T-helper 22 cell (primary cell): ENCODE measurements around the gene TFDP2.

Experiments
- DNase-seq: peaks from one replicate; pipeline ENCODE4 v3.0.0-alpha.2; 2020; ENCODE audit warnings: low read depth

TFDP2 gene

GRCh38 chr3:141963301-141963700 lies 186.0 kb downstream of the TFDP2 start:
- DNase-seq, result no peak

- DNase-seq, result no peak
Measured at GRCh38 chr3:141960731-141961130, 188.6 kb downstream of the TFDP2 start.

- DNase-seq, result no peak
Measured at GRCh38 chr3:141959589-141960554, 189.5 kb downstream of the TFDP2 start.

DNA sequence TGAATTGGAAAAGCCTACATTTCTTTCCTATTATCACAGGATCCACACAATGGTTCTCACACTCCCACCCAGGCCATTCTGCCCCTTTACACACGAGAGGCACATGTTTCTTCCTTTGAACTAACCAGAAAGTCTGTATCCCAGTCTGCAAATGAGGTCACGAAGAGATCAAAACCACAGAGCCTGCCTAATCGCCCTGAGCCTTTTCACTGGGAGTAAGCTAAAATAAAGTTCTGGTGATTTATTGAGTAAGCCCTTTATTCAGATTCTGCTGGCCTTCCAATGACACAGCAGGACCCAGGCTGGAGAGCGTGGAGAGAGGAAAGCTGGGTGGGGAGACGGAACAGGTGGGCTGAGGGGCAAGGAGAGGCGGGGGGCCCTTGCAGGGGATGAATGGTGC lies 194.2 kb downstream of the TFDP2 start:
- DNase-seq, result no peak

DNA sequence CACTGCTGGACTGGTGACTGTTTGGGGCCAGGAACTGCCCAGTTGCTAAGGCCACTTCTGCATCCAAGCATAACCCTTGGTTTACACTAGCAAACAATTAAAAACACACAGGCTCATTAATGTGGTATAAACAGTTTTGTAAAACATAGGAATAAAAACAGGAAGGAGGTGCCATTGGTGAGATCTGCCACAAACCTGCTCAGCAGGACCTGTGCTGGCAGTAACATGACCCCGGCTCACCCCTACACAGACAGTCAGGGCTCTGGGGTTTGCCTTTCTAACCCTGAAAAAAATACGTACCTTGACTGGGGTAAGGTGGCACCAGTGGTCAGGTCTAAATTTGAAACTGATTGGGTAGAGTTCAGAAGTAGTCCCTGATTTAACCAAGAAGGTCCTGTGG lies 196.7 kb downstream of the TFDP2 start:
- DNase-seq, result no peak

- DNase-seq, result no peak
Measured at GRCh38 chr3:141950572-141951493, 198.5 kb downstream of the TFDP2 start.

DNA sequence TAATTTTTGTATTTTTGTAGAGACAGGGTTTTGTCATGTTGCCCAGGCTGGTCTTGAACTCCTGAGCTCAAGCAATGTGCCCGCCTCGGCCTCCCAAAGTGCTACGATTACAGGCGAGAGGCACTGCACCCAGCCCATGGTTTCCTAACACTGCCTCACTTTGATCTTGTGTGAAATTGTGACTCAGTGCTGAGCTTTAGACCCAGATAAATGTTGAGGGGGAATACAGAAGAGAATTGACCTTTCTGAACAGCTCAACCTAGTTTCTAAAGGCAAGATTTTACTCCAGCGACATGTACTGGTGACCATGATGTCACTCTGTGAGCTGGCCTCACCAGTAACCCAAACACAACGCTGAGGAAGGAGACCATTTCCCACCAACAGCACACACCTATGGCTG lies 199.4 kb downstream of the TFDP2 start:
- DNase-seq, result no peak

DNA sequence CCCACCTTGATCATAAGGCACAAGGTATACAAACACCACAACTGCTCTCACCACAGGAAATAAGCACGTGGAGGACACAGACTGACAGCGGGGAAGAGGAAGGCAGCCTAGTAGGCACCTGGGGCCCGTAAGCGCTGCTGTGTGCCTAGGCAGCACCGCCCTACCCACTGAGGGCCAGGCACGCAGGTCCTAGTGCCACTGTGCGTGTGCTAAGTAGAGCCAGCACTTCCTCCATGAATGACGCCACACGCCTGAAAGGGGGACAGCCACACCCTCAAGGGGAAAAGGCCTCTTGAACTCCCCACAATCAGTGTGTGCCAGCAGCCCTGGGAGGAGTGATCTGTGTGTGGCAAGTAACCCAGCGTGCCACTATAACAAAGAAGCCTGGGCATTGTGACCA lies 199.9 kb downstream of the TFDP2 start:
- DNase-seq, result no peak

DNA sequence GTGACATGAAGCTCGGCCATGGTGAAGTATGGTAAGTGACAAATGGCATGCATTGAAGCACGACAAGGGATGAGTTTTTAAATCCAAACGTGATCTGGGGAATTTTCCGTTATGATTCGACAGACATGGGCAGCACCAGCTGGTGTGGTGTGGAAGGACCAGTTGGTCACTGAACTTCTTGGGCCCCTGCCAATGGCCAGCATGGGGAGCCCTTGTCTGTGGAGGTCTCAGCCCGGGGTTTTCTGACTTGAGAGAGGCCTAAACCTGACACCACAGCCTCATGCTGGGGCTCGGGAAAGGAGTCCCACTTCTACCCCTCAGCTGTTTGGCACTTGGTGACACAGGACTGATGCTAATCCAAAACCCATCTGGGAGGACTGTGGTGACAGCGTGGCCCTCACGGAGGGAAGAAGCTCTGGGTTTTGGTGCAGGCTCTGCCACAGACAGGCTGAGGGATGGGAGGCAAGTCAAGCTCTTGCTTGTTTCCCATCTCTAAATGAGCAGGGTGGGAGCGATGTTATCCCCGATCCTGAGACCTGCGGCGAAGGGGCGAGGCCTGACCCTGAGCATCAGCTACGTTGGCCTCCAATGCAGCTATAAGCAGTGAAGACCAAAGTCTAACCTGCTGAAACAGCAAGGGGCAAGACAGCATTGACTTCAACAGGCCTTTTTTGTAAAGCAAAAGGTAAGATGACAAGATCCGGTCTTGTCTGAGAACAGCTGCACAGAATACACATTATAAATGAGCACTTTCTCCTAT lies 203.4 kb downstream of the TFDP2 start:
- DNase-seq, result no peak

DNA sequence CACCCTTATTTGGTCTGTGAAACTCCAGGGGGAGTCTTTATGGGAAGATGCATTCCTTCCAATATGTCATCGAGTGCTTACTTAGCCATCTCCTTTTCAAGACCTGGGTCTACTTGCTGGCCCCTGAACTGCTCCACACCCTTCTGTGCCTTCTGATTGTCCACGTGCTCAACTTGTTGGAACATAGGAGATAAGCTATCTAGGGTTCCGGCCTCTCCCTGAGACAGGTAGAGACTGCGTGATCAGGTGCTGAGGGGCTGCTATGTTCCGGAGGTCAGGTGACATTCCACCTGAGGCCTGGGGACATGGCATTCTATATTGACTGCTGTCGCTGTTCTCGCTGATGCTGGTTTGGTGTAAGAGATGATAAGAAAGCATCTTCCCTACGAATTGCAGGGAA lies 207.3 kb downstream of the TFDP2 start:
- no peak for DNase-seq

DNA sequence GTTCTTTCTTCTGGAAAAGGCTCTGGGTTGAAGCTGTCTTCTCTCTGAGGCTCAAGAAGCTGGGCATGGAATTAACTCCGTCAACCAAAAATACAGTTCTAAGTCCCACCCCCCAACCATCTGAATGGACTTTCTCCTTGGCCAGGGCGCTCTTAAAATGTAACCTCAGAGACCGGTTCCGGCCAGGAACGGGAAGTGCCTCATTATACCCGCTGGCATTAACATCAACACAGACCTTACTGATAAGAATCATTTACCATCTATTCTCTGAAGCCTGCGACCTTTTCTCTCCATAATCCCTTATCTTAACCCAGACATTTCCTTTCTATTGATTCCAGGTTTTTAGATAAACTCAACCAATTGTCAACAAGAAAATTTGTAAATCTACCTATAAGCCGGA lies 208.3 kb downstream of the TFDP2 start:
- DNase-seq, result no peak

GRCh38 chr3:141940194-141940776 lies 209.1 kb downstream of the TFDP2 start:
- DNase-seq, result no peak

- DNase-seq, result no peak
Measured at GRCh38 chr3:141939759-141940158, 209.6 kb downstream of the TFDP2 start.

DNA sequence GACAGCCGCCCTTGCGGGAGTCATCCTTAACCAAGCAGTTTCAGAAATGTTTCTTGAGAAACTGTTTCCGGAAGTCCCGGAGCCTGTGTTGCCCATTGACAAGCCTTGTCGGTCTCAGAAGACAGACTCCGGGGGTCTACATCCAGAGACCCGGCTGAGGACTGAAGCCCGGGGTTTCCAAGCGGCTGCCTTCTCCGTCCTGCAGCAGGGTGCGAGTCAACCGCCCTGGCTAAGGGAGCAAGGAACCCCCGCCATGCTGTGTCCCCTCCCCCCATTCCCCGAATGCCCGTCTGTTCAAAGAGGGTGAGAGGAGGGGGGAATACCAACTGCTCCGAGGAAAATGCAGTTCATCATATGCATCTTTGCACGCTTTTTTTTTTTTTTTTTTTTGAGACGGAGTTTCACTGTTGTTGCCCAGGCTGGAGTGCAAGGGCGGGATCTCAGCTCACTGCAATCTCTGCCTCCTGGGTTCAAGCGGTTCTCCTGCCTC lies 211.3 kb downstream of the TFDP2 start:
- no peak for DNase-seq

DNA sequence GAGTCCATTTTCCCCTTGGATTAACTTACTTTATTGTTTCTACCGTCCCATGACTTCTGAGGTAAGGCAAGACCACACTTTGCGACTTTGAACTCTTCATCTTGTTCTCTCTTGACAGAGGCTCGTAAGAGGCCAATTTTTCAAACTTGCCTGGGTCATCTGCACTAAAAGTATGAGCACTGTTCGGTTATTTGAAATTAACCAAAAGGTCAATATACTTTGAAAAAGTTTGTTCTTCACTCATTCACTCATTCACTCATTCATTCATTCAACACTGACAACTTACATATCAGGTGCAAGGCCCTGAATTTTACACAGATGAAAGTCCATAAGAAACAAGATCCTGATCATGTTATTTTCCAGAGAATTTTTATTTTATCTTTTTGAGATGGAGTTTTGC lies 215.0 kb downstream of the TFDP2 start:
- DNase-seq, result no peak

DNA sequence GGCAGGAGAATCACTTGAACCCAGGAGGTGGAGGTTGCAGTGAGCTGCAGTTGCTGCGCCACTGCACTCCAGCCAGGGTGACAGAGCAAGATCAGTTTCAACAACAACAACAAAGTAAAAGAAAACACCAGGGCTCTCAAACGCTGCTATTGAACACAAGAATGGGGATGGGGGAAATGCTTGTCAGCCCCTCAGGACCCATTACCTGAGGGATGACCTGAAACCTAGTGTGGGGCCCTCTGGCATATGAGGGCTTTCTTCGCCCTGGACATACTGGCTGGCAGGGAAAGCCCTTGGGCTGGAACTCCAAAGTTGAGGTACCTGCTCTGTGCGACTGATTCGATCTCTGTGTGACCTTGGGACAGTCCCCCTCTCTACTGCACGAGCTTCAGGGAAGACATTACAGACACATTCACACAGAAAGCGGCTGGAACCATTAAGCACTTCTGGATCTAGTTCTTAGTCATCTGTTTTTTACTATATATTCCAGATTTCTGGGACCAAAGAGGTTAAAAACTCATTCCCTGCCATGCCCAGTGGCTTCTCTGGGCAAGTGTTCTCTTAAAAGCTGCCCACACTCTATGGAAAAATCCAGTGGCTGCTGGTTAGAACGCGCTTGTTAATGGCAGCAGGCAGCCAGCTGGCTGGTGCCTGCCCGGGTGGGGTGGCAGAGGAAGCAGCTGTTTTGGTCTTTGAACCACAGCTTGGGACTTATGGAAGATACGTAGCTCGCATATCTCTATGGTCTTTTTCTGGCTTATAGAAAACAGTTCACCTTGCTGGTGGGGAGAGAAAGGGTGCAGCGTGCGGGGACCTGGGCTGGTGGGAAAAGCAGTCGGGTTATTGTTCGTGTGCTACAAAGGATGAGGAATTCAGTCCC lies 215.7 kb downstream of the TFDP2 start:
- no peak for DNase-seq

DNA sequence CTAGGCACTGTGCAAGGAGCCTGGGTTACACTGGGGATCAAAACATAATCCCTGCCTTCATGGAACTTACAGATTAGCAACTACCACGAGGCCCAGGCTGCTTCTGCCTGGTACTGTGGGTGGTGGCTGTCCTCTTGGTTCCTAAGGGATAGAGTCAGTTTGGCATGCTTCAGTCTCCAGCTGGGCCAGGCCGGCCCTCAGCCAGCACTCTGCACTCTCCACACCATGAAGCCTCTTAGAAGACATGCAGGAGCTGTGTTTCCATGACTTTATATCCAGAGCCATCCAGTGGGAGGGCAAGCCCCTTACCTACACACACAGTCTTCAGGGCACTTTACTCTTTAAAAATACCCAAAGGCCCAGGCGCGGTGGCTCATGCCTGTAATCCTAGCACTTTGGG lies 218.5 kb downstream of the TFDP2 start:
- no peak for DNase-seq

DNA sequence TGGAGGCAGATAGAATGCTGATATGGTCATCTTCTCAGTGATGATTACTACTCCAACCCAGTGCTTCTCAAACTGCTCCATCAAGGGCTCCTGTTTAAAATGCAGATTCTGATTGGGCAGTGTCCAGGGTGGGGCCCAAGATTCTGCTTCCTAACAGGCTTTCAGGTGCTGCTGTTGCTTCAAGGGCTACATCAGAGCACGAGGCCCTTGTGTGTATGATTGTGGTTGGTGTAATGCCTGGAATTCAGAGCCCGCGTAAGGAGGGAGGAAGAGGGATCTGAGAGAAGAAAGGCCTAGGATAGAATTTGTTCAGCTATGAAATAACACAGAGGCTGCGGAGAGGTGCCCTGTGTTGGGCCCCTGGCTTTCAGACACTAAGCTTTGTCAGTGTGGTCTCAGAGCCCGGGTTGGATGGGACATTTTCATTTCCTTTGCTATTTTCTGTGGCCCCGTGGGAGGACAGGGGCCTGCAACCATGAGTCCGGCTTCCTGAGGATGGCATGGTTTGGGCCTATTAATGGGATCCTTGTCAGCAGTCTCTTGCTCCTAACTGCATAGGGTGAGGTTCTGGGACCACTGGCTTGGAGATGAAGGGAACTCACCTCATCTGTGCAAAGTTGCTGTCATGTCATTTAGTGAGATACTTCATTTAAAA lies 219.9 kb downstream of the TFDP2 start:
- DNase-seq, result no peak

GRCh38 chr3:141928631-141929270 lies 220.6 kb downstream of the TFDP2 start:
- DNase-seq, result no peak

GRCh38 chr3:141926929-141927328 lies 222.4 kb downstream of the TFDP2 start:
- DNase-seq, result no peak
